Caco-2 (cell line): ENCODE data around the gene KCNJ8. TPM values are rescaled to one million over a fixed set of nuclear protein-coding genes. Genes with fewer than 3 reads are reported as not detected.
A peak's percentile ranks its signal among the peaks of the same experiment; 100 is the strongest.

Experiments used
- BruUV-seq: library from RNA; stranded (reverse); fragments of 400-500 nt; replicated peaks from 2 replicates; lab custom pipeline; 2021; lab: Mats Ljungman, UMichigan
- CTCF ChIA-PET: fragments of 300-600 bp; sonication (Branson Sonifier 250); formaldehyde crosslinking; loops from one replicate; lab custom pipeline; 2022; ENCODE audit warnings: antibody characterized with exemption; lab: Charles Lee
- POLR2A ChIA-PET: fragments of 300-600 bp; sonication (Branson Sonifier 250); formaldehyde crosslinking; loops from one replicate; lab custom pipeline; 2022; ENCODE audit warnings: antibody characterized with exemption; lab: Charles Lee
- DNase-seq, 2 experiments: peaks; one replicate each; pipeline versions ENCODE4 v3.0.0 to v3.0.0-alpha.2; 2020 to 2022
- H3K27me3 ChIP-seq: replicated peaks from 2 replicates; pipeline ENCODE4 v1.6.0; 2011; ENCODE audit warnings: low read length; ENCODE audit not compliant: control insufficient read depth, insufficient read depth
- H3K36me3 ChIP-seq: 2 replicates; pipeline ENCODE4 v1.5.1; 2011; ENCODE audit warnings: low read length; ENCODE audit not compliant: control insufficient read depth, insufficient read depth
- H3K4me1 ChIP-seq: fragments of 250-450 bp; sonication (Bioruptor Pico); 2 replicates; pipeline ENCODE4 v1.5.1; 2020; ENCODE audit warnings: mild to moderate bottlenecking
- H3K4me3 ChIP-seq: 2 replicates; pipeline ENCODE4 v1.5.1; 2011; ENCODE audit warnings: low read depth, mild to moderate bottlenecking, control low read depth, low read length
- H3K9me3 ChIP-seq: fragments of 250-450 bp; sonication (Bioruptor Pico); 2 replicates; pipeline ENCODE4 v1.5.1; 2020; ENCODE audit warnings: mild to moderate bottlenecking, moderate library complexity
- H3K27ac Mint-ChIP-seq: one replicate; pipeline ENCODE4 v1.8.0; 2022; ENCODE audit warnings: mixed read lengths; ENCODE audit not compliant: unreplicated experiment
- H3K27me3 Mint-ChIP-seq: one replicate; pipeline ENCODE4 v1.8.0; 2022; ENCODE audit warnings: mixed read lengths; ENCODE audit not compliant: insufficient read depth, unreplicated experiment
- H3K36me3 Mint-ChIP-seq: one replicate; pipeline ENCODE4 v1.8.0; 2022; ENCODE audit warnings: mild to moderate bottlenecking, mixed read lengths; ENCODE audit not compliant: insufficient read depth, unreplicated experiment
- H3K4me1 Mint-ChIP-seq: one replicate; pipeline ENCODE4 v1.8.0; 2022; ENCODE audit warnings: low read depth, mixed read lengths; ENCODE audit not compliant: unreplicated experiment
- H3K4me3 Mint-ChIP-seq: one replicate; pipeline ENCODE4 v1.8.0; 2022; ENCODE audit warnings: mild to moderate bottlenecking, moderate library complexity, mixed read lengths; ENCODE audit not compliant: unreplicated experiment
- H3K9me3 Mint-ChIP-seq: one replicate; pipeline ENCODE4 v1.8.0; 2022; ENCODE audit warnings: mixed read lengths; ENCODE audit not compliant: unreplicated experiment
- intact Hi-C: fragments of 100-400 bp; cut with micrococcal nuclease; formaldehyde crosslinking; loops from one replicate; pipeline ENCODE4 v1.10.0; 2022; ENCODE audit not compliant: unreplicated experiment
- total RNA-seq: library from RNA; stranded (reverse); gene quantifications from 2 replicates; pipeline ENCODE4 v1.2.3, GENCODE V29; 2022
- TF ChIP-seq, protein P1 (sequence below), 2 experiments: fragments of 200-600 bp in 1 of 2; IDR thresholded peaks; 1 replicate in 1 of 2; 2 replicates in 1 of 2; pipeline versions ENCODE4 v1.5.1 to v1.8.0; 2011 to 2022; ENCODE audit warnings: antibody characterized with exemption in 1 of 2, control low read depth in 1 of 2, inconsistent platforms in 1 of 2, low read depth in 1 of 2, low read length in 1 of 2, mild to moderate bottlenecking in 1 of 2, moderate library complexity in 1 of 2; ENCODE audit not compliant: insufficient read depth in 1 of 2, severe bottlenecking in 1 of 2, unreplicated experiment in 1 of 2

KCNJ8 gene
- total RNA-seq, 1 experiment from 2014 or later, result 88.7 TPM

DNA sequence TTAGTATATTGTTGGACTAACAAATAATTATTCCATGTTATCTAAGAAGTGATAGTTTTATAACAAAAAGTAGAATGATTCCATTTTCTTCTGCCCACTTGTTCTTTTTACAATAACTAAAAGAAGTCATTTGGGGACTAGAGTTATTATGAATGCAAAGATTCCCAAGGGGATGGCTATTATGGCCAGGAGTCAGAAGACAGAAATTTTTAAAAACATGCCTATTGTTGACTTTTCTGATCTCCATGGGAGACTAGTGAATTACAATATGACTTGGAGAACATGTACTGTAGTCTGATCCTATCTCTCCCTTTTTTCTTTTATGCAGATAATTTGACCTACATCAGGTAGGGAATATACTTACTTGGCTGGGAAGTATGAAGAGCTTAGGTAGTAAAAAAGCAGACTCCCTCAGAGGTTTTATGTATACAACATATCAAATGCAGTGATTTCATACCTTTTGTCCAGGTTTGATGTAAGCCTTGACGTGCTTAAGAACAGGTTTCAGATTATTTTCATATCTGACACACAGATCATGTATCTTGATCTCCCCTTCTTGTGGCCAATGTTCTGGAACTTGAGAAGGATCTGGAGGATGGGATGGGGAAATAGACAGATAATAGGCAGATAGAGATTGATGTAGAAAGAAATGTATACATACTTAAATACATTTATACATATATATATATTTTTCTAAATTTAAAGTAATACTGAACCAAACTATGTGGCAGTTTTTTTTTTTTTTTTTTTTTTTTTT is 41.0 kb upstream of the KCNJ8 start:
- Mint-ChIP-seq H3K36me3 (peaks cover 82% of the 10 kb centered on the region), H3K9me3 (peaks cover 38% of the 10 kb centered on the region), H3K4me3 (peak overlapping the region; percentile 49), H3K27ac (peak overlapping the region; percentile 86), H3K4me1 (peaks cover 50% of the 10 kb centered on the region), H3K27me3 (no peaks in the 10 kb centered on the region)
- H3K4me1 ChIP-seq, result peaks cover 46% of the 10 kb centered on the region
- BruUV-seq, result no TSS peak
- H3K9me3 ChIP-seq, result peaks cover 21% of the 10 kb centered on the region
- ChIA-PET CTCF (no interaction called here), POLR2A (no interaction called here)
- H3K27me3 ChIP-seq, result no peaks in the 10 kb centered on the region
- peaks cover 2% of the 10 kb centered on the region; the same call in 1 of the 2 replicates for H3K36me3 ChIP-seq
- TF ChIP-seq, protein P1, sequence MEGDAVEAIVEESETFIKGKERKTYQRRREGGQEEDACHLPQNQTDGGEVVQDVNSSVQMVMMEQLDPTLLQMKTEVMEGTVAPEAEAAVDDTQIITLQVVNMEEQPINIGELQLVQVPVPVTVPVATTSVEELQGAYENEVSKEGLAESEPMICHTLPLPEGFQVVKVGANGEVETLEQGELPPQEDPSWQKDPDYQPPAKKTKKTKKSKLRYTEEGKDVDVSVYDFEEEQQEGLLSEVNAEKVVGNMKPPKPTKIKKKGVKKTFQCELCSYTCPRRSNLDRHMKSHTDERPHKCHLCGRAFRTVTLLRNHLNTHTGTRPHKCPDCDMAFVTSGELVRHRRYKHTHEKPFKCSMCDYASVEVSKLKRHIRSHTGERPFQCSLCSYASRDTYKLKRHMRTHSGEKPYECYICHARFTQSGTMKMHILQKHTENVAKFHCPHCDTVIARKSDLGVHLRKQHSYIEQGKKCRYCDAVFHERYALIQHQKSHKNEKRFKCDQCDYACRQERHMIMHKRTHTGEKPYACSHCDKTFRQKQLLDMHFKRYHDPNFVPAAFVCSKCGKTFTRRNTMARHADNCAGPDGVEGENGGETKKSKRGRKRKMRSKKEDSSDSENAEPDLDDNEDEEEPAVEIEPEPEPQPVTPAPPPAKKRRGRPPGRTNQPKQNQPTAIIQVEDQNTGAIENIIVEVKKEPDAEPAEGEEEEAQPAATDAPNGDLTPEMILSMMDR (IDR thresholded peaks at IDR 0.05; ENCODE audit: insufficient read depth in 1 of 2, low read depth in 1 of 2, low read length in 1 of 2, severe bottlenecking in 1 of 2, unreplicated experiment in 1 of 2), result no peak
- intact Hi-C loops, result loop anchor here (5.0 kb wide), 1 partner anchor 227 kb away; no protein-coding TSS in a partner anchor
- no peak overlapping the region for H3K4me3 ChIP-seq
- DNase-seq, result no peak

DNA sequence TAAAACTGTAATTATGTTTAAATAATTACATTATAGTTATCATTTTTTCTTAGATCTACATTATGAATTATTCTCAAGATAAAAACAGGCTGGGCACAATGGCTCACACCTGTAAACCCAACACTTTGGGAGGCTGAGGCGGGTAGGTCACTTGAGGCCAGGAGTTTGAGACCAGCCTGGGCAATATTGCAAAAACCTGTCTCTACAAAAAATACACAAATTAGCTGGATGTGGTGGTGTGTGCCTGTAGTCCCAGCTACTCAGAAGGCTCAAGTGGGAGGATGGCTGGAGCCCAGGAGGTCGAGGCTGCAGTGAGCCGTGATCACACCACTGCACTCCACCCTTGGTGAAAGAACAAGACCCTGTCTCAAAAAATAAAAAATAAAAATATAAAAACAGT is 40.3 kb upstream of the KCNJ8 start:
- Mint-ChIP-seq H3K36me3 (peaks cover 88% of the 10 kb centered on the region), H3K4me3 (no peak overlapping the region), H3K27me3 (no peaks in the 10 kb centered on the region), H3K27ac (peak overlapping the region; percentile 22), H3K9me3 (peaks cover 45% of the 10 kb centered on the region), H3K4me1 (peaks cover 46% of the 10 kb centered on the region)
- TF ChIP-seq, protein P1 (IDR thresholded peaks at IDR 0.05; ENCODE audit: insufficient read depth in 1 of 2, low read depth in 1 of 2, low read length in 1 of 2, severe bottlenecking in 1 of 2, unreplicated experiment in 1 of 2), result no peak
- H3K27me3 ChIP-seq, result no peaks in the 10 kb centered on the region
- no peak overlapping the region for H3K4me3 ChIP-seq
- BruUV-seq, result no TSS peak
- H3K36me3 ChIP-seq, result peaks cover 2% of the 10 kb centered on the region; the same call in 1 of the 2 replicates
- ChIA-PET CTCF (interaction anchor here (1.0 kb wide), 1 partner anchor 41 kb away, joined by 4 read pairs; no protein-coding TSS in a partner anchor), POLR2A (no interaction called here)
- intact Hi-C loops, result loop anchor here (5.0 kb wide), 1 partner anchor 227 kb away; no protein-coding TSS in a partner anchor
- DNase-seq, result no peak
- H3K9me3 ChIP-seq, result peaks cover 28% of the 10 kb centered on the region
- peaks cover 40% of the 10 kb centered on the region for H3K4me1 ChIP-seq

GRCh38 chr12:21814327-21814726 is 39.8 kb upstream of the KCNJ8 start:
- Mint-ChIP-seq H3K4me1 (peaks cover 41% of the 10 kb centered on the region), H3K9me3 (peaks cover 45% of the 10 kb centered on the region), H3K36me3 (peaks cover 88% of the 10 kb centered on the region), H3K27me3 (no peaks in the 10 kb centered on the region), H3K27ac (peak overlapping the region; percentile 22), H3K4me3 (no peak overlapping the region)
- BruUV-seq, result no TSS peak
- POLR2A ChIA-PET, result no interaction called here
- peaks cover 2% of the 10 kb centered on the region; the same call in 1 of the 2 replicates for H3K36me3 ChIP-seq
- intact Hi-C loops, result no loop called here
- H3K4me1 ChIP-seq, result peaks cover 38% of the 10 kb centered on the region
- H3K27me3 ChIP-seq, result no peaks in the 10 kb centered on the region
- no peak for DNase-seq
- peaks cover 28% of the 10 kb centered on the region for H3K9me3 ChIP-seq
- H3K4me3 ChIP-seq, result no peak overlapping the region
- CTCF ChIA-PET, result interaction anchor here (0.5 to 1.0 kb wide), 2 partner anchors 41 to 269 kb away, joined by 3 to 4 read pairs; no protein-coding TSS in a partner anchor
- TF ChIP-seq, protein P1 (IDR thresholded peaks at IDR 0.05; ENCODE audit: insufficient read depth in 1 of 2, low read depth in 1 of 2, low read length in 1 of 2, severe bottlenecking in 1 of 2, unreplicated experiment in 1 of 2), result no peak
